BE2C (cell line): ENCODE results near the gene SPEF1.
A peak's percentile ranks its signal among the peaks of the same experiment; 100 is the strongest.

ENCODE experiments used
- DNase-seq: peaks from one replicate; pipeline ENCODE4 v3.0.0-alpha.2; 2020
- H3K27me3 ChIP-seq: fragments of 250-450 bp; sonication (Bioruptor Pico); 2 replicates; pipeline ENCODE4 v1.5.1; 2020; ENCODE audit warnings: mild to moderate bottlenecking
- H3K36me3 ChIP-seq: fragments of 250-450 bp; sonication (Bioruptor Pico); 2 replicates; pipeline ENCODE4 v1.5.1; 2020; ENCODE audit warnings: mild to moderate bottlenecking
- H3K4me1 ChIP-seq: fragments of 250-450 bp; sonication (Bioruptor Pico); 2 replicates; pipeline ENCODE4 v1.5.1; 2020
- H3K4me3 ChIP-seq: 2 replicates; pipeline ENCODE4 v1.5.1; 2011; ENCODE audit warnings: low read depth, low read length
- H3K9me3 ChIP-seq: fragments of 250-450 bp; sonication (Bioruptor Pico); 2 replicates; pipeline ENCODE4 v1.5.1; 2020
- CTCF ChIP-seq: IDR thresholded peaks from 2 replicates; pipeline ENCODE4 v1.5.1; 2012; ENCODE audit warnings: mild to moderate bottlenecking, low read depth, low read length

SPEF1 gene

GRCh38 chr20:3821996-3822395 lies 40.7 kb upstream of the SPEF1 start:
- H3K9me3 ChIP-seq, result no peaks in the 10 kb centered on the region
- peaks cover 8% of the 10 kb centered on the region for H3K36me3 ChIP-seq
- H3K27me3 ChIP-seq, result no peaks in the 10 kb centered on the region
- peaks cover 18% of the 10 kb centered on the region for H3K4me1 ChIP-seq
- TF ChIP-seq CTCF, result no peak
- H3K4me3 ChIP-seq, result no peak overlapping the region
- DNase-seq, result no peak

GRCh38 chr20:3820901-3821727 lies 39.9 kb upstream of the SPEF1 start:
- no peak for DNase-seq
- peaks cover 18% of the 10 kb centered on the region for H3K4me1 ChIP-seq
- H3K4me3 ChIP-seq, result peak overlapping the region; percentile 78
- H3K36me3 ChIP-seq, result peaks cover 8% of the 10 kb centered on the region
- H3K9me3 ChIP-seq, result no peaks in the 10 kb centered on the region
- no peaks in the 10 kb centered on the region for H3K27me3 ChIP-seq
- TF ChIP-seq CTCF, result no peak

GRCh38 chr20:3820048-3820900 lies 39.0 kb upstream of the SPEF1 start, which contains the start of gene AP5S1:
TSS of gene AP5S1 (plus strand) at chr20:3820547. CDS start at chr20:3822118, 1,571 bp downstream.
- H3K36me3 ChIP-seq, result peaks cover 8% of the 10 kb centered on the region
- peak; percentile 83 for TF ChIP-seq CTCF
- peak; percentile 98 for DNase-seq
- H3K4me3 ChIP-seq, result peak within 1 kb of the TSS; percentile 78
- H3K9me3 ChIP-seq, result no peaks in the 10 kb centered on the region
- H3K27me3 ChIP-seq, result no peaks in the 10 kb centered on the region
- H3K4me1 ChIP-seq, result peaks cover 15% of the 10 kb centered on the region

DNA sequence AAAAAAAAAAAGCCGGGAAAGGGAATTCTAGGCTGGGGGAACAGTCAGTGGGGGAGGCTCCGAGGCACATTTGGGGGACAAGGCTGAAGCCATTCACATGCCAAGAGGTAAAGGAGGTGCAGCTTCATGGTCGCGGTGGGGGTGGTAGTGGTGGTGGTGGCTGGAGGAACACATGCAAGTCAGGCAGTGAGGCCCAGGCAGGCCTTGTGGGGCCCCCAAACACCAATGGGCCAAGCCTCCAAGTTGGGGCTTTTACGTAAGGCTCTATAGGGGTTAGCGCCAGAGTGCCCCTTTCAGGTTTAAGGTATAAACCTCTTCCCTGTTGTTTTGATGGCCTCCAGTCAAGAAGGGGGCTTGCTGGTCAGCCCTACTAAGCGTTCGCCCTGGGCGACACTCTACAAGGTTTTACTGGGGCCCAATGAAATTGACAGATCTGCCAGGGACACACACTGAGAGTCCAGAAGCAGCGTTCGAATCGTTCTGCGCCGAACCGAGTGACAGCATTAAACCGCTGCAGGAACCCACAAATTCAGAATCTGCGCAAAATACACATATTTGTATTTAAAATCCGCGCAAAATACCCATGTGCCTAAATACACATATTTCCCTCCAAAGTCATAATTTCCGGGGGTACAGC lies 38.3 kb upstream of the SPEF1 start:
- Histone ChIP-seq H3K27me3 (no peaks in the 10 kb centered on the region), H3K36me3 (peaks cover 8% of the 10 kb centered on the region), H3K4me3 (peak overlapping the region; percentile 78), H3K4me1 (peaks cover 11% of the 10 kb centered on the region), H3K9me3 (no peaks in the 10 kb centered on the region)
- TF ChIP-seq CTCF, result no peak
- DNase-seq, result no peak

DNA sequence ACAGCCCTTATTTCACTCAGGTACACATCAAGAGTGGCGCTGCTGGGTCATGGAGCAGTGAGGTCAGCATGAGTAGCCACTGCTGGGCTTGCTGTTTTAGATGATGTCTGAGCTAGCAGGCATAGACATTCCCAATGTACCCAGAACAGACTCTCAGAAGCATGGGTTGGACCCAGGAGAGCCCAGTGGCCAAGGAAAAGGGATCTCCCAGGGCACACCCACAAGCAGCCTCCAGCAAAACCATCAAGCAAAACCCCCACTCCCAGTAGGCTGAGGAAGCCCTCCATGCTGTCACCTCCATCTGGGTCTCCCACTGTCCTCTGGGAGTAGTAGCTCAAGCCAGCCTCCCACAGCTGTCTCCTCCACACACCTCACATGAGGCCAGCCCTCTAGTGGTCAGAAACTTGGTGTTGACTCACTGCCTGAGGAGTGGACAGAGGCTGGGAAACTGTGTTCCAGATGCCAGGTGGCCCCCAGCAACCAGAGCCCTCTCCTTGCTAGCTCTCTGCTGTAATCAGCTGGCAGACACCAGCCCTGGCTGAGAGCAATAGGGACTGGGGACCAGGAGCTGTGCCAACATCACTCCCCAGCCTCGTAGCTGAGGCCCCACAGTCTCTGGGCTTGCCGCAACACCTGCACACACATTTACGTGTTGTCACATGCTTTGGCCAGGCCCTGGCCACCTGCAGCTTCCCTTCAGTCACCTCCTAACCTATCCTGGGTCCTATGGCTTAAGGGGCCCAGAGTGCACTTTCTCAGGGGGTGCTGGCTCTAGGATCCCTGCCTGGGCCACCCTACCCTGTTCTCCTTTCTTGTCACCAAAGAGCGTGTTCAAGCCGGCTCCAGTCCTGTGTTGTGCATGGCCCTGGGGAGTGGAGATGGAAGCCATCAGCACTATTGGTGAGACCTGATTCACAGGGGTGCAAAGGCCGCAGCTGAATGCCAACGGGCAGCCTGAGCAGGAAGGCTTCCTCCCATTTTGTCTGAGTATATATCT lies 37.2 kb upstream of the SPEF1 start:
- H3K36me3 ChIP-seq, result no peaks in the 10 kb centered on the region; the same call in 1 of the 2 replicates

More for the DNA sequence above, 37.2 kb upstream of the SPEF1 start:
- Histone ChIP-seq H3K4me1 (peaks cover 13% of the 10 kb centered on the region), H3K27me3 (no peaks in the 10 kb centered on the region), H3K4me3 (no peak overlapping the region), H3K9me3 (no peaks in the 10 kb centered on the region)
- peak; percentile 96 for DNase-seq
- peak; percentile 92 for TF ChIP-seq CTCF
